CD4-positive, alpha-beta T cell treated with Interleukin-4 for 4 hours (primary cell): ENCODE data around the gene CD302.
"Not testable (repeated sequence)": the region's sequence is repeated elsewhere in the genome, so short reads cannot be mapped to it uniquely, and the experiment has no call there.

Experiments
- DNase-seq: peaks from one replicate; pipeline ENCODE4 v3.0.0-alpha.2; 2020

The CD302 gene

GRCh38 chr2:159792599-159792998, 5.4 kb downstream of the CD302 start:
- DNase-seq: no peak

GRCh38 chr2:159792036-159792435, 6.0 kb downstream of the CD302 start:
- no peak for DNase-seq

GRCh38 chr2:159790323-159790722, 7.7 kb downstream of the CD302 start:
- no peak for DNase-seq

GRCh38 chr2:159788253-159788652, 9.8 kb downstream of the CD302 start:
- no peak for DNase-seq

GRCh38 chr2:159787647-159788046, 10.4 kb downstream of the CD302 start:
- not testable (repeated sequence) for DNase-seq

- no peak for DNase-seq
Observed at GRCh38 chr2:159786938-159787337, 11.1 kb downstream of the CD302 start.

- DNase-seq: no peak
Observed at GRCh38 chr2:159785195-159785594, 12.8 kb downstream of the CD302 start.

- not testable (repeated sequence) for DNase-seq
Observed at GRCh38 chr2:159784744-159785143, 13.3 kb downstream of the CD302 start.

- no peak for DNase-seq
Observed at GRCh38 chr2:159783556-159783955, 14.5 kb downstream of the CD302 start.

- DNase-seq: no peak
Observed at GRCh38 chr2:159776321-159776720, 21.7 kb downstream of the CD302 start.

GRCh38 chr2:159775021-159775420, 23.0 kb downstream of the CD302 start:
- DNase-seq: no peak

GRCh38 chr2:159774370-159774990, 23.5 kb downstream of the CD302 start:
- no peak for DNase-seq

- no peak for DNase-seq
Observed at GRCh38 chr2:159773886-159774285, 24.1 kb downstream of the CD302 start.

- no peak for DNase-seq
Observed at GRCh38 chr2:159773426-159773825, 24.6 kb downstream of the CD302 start.

GRCh38 chr2:159769147-159769546, 28.9 kb downstream of the CD302 start:
- no peak for DNase-seq

GRCh38 chr2:159762075-159762474, 35.9 kb downstream of the CD302 start:
- DNase-seq: no peak

- DNase-seq: no peak
Observed at GRCh38 chr2:159760326-159760725, 37.7 kb downstream of the CD302 start.

GRCh38 chr2:159759577-159759976, 38.4 kb downstream of the CD302 start:
- DNase-seq: no peak

GRCh38 chr2:159758686-159759085, 39.3 kb downstream of the CD302 start:
- DNase-seq: no peak

GRCh38 chr2:159758239-159758638, 39.8 kb downstream of the CD302 start:
- no peak for DNase-seq

- DNase-seq: peak; percentile 56
Observed at GRCh38 chr2:159755788-159756187, 42.2 kb downstream of the CD302 start.

GRCh38 chr2:159755014-159755413, 43.0 kb downstream of the CD302 start:
- no peak for DNase-seq

GRCh38 chr2:159753797-159754196, 44.2 kb downstream of the CD302 start:
- no peak for DNase-seq

- no peak for DNase-seq
Observed at GRCh38 chr2:159750873-159751272, 47.1 kb downstream of the CD302 start.

GRCh38 chr2:159748089-159748488, 49.9 kb downstream of the CD302 start:
- no peak for DNase-seq
